Measurements from ENCODE around the gene CDC14A.

The CDC14A gene

GRCh38 chr1:100443811-100444571 is 91.7 kb downstream of the CDC14A start:
- no peak for DNase-seq (ENCODE audit: low read depth in 2 of 2)

GRCh38 chr1:100445565-100445964 is 93.3 kb downstream of the CDC14A start:
- no peak for DNase-seq (ENCODE audit: low read depth in 2 of 2)

- DNase-seq (ENCODE audit: low read depth in 2 of 2) = no peak
Observed at GRCh38 chr1:100448366-100448765, 96.1 kb downstream of the CDC14A start.

- no peak for DNase-seq (ENCODE audit: low read depth in 2 of 2)
Observed at GRCh38 chr1:100449477-100449876, 97.2 kb downstream of the CDC14A start.

- no peak for DNase-seq (ENCODE audit: low read depth in 2 of 2)
Observed at GRCh38 chr1:100452641-100453040, 100.3 kb downstream of the CDC14A start.

GRCh38 chr1:100455478-100456072 is 103.3 kb downstream of the CDC14A start:
- DNase-seq (ENCODE audit: low read depth in 2 of 2) = no peak

GRCh38 chr1:100456880-100457279 is 104.6 kb downstream of the CDC14A start:
- DNase-seq (ENCODE audit: low read depth in 2 of 2) = no peak

GRCh38 chr1:100457683-100458082 is 105.4 kb downstream of the CDC14A start:
- no peak for DNase-seq (ENCODE audit: low read depth in 2 of 2)

- DNase-seq (ENCODE audit: low read depth in 2 of 2) = no peak
Observed at GRCh38 chr1:100458661-100459357, 106.5 kb downstream of the CDC14A start.

GRCh38 chr1:100459358-100460114 is 107.2 kb downstream of the CDC14A start:
- peak; percentile 38 to 45 for DNase-seq (ENCODE audit: low read depth in 2 of 2)

- no peak for DNase-seq (ENCODE audit: low read depth in 2 of 2)
Observed at GRCh38 chr1:100461222-100461621, 108.9 kb downstream of the CDC14A start.

- no peak for DNase-seq (ENCODE audit: low read depth in 2 of 2)
Observed at GRCh38 chr1:100462326-100463025, 110.2 kb downstream of the CDC14A start.

- DNase-seq (ENCODE audit: low read depth in 2 of 2) = no peak
Observed at GRCh38 chr1:100463791-100464424, 111.6 kb downstream of the CDC14A start.

GRCh38 chr1:100469578-100469977 is 117.3 kb downstream of the CDC14A start:
- no peak for DNase-seq (ENCODE audit: low read depth in 2 of 2)

- no peak for DNase-seq (ENCODE audit: low read depth in 2 of 2)
Observed at GRCh38 chr1:100474834-100475233, 122.5 kb downstream of the CDC14A start.

- DNase-seq (ENCODE audit: low read depth in 2 of 2) = no peak
Observed at GRCh38 chr1:100476735-100477290, 124.5 kb downstream of the CDC14A start.

- no peak for DNase-seq (ENCODE audit: low read depth in 2 of 2)
Observed at GRCh38 chr1:100478816-100479215, 126.5 kb downstream of the CDC14A start.

- no peak for DNase-seq (ENCODE audit: low read depth in 2 of 2)
Observed at GRCh38 chr1:100479620-100480338, 127.5 kb downstream of the CDC14A start.

GRCh38 chr1:100481303-100481702 is 129.0 kb downstream of the CDC14A start:
- no peak for DNase-seq (ENCODE audit: low read depth in 2 of 2)

GRCh38 chr1:100482167-100482566 is 129.9 kb downstream of the CDC14A start:
- DNase-seq (ENCODE audit: low read depth in 2 of 2) = no peak
